GM06990 (cell line): ENCODE data around the gene EDN2.

Source experiments
- DNase-seq: peaks from one replicate; pipeline ENCODE4 v3.0.0-alpha.2; 2011; ENCODE audit not compliant: insufficient read length; ENCODE audit errors: extremely low read depth
- H3K27me3 ChIP-seq: replicated peaks from 2 replicates; pipeline ENCODE4 v1.6.0; 2011; ENCODE audit warnings: low read length; ENCODE audit not compliant: control insufficient read depth, insufficient read depth
- H3K36me3 ChIP-seq: 2 replicates; pipeline ENCODE4 v1.5.1; 2011; ENCODE audit warnings: low read length; ENCODE audit not compliant: control insufficient read depth, insufficient read depth
- H3K4me3 ChIP-seq: replicated peaks from 2 replicates; pipeline ENCODE4 v1.5.1; 2011; ENCODE audit warnings: low read depth, mild to moderate bottlenecking, control low read depth, low read length
- TF ChIP-seq, protein P1 (sequence below): IDR thresholded peaks from 2 replicates; pipeline ENCODE4 v1.5.1; 2011; ENCODE audit warnings: low read length, control low read depth, mild to moderate bottlenecking, inconsistent platforms; ENCODE audit not compliant: insufficient read depth, poor library complexity, severe bottlenecking

Gene EDN2

GRCh38 chr1:41492341-41492848, 7.9 kb upstream of the EDN2 start:
- Histone ChIP-seq H3K4me3 (no peak overlapping the region), H3K36me3 (no peaks in the 10 kb centered on the region), H3K27me3 (no peaks in the 10 kb centered on the region; the same call in 1 of the 2 replicates)
- no peak for DNase-seq
- TF ChIP-seq, protein P1, sequence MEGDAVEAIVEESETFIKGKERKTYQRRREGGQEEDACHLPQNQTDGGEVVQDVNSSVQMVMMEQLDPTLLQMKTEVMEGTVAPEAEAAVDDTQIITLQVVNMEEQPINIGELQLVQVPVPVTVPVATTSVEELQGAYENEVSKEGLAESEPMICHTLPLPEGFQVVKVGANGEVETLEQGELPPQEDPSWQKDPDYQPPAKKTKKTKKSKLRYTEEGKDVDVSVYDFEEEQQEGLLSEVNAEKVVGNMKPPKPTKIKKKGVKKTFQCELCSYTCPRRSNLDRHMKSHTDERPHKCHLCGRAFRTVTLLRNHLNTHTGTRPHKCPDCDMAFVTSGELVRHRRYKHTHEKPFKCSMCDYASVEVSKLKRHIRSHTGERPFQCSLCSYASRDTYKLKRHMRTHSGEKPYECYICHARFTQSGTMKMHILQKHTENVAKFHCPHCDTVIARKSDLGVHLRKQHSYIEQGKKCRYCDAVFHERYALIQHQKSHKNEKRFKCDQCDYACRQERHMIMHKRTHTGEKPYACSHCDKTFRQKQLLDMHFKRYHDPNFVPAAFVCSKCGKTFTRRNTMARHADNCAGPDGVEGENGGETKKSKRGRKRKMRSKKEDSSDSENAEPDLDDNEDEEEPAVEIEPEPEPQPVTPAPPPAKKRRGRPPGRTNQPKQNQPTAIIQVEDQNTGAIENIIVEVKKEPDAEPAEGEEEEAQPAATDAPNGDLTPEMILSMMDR, result peak; percentile 77

DNA sequence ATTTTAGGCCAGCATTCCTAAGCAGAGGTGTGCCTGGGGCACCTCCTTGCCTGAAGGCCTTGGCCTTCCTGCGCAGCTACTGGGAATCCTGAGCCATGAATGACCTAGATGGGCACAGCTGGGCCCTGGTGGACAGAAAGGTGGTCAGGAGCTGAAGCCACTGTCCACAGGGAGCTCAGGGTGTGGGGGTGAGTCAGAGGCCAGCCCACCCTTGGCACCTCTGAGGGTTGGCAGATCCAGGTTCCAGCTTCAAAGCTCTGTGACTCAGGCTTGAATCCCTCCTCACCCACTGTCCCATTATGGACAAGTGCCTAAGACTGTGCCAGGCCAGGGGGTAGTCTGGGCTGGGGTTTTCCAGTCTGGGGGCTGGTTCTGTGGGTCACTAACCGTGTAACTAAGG, 6.4 kb upstream of the EDN2 start:
- Histone ChIP-seq H3K27me3 (no peaks in the 10 kb centered on the region; the same call in 1 of the 2 replicates), H3K36me3 (no peaks in the 10 kb centered on the region), H3K4me3 (no peak overlapping the region)
- no peak for DNase-seq
- TF ChIP-seq, protein P1, result no peak

DNA sequence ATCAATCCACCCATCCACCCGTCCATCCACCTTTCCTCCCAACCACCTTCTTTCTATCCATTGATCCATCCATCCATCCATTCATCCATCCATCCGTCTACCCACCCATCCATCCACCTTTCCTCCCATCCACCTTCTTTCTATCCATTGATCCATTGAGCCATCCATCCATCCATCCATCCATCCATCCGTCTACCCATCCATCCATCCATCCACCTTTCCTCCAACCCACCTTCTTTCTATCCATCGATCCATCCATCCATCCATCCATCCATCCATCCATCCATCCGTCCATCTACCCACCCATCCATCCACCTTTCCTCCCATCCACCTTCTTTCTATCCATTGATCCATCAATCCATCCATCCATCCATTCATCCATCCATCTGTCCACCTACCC, 5.1 kb upstream of the EDN2 start:
- no peak for DNase-seq
- Histone ChIP-seq H3K4me3 (no peak overlapping the region), H3K27me3 (no peaks in the 10 kb centered on the region), H3K36me3 (no peaks in the 10 kb centered on the region)
- TF ChIP-seq, protein P1, result no peak

GRCh38 chr1:41488040-41488951, 3.8 kb upstream of the EDN2 start:
- DNase-seq, result no peak
- Histone ChIP-seq H3K36me3 (no peaks in the 10 kb centered on the region), H3K27me3 (no peaks in the 10 kb centered on the region), H3K4me3 (no peak overlapping the region)
- TF ChIP-seq, protein P1, result no peak

DNA sequence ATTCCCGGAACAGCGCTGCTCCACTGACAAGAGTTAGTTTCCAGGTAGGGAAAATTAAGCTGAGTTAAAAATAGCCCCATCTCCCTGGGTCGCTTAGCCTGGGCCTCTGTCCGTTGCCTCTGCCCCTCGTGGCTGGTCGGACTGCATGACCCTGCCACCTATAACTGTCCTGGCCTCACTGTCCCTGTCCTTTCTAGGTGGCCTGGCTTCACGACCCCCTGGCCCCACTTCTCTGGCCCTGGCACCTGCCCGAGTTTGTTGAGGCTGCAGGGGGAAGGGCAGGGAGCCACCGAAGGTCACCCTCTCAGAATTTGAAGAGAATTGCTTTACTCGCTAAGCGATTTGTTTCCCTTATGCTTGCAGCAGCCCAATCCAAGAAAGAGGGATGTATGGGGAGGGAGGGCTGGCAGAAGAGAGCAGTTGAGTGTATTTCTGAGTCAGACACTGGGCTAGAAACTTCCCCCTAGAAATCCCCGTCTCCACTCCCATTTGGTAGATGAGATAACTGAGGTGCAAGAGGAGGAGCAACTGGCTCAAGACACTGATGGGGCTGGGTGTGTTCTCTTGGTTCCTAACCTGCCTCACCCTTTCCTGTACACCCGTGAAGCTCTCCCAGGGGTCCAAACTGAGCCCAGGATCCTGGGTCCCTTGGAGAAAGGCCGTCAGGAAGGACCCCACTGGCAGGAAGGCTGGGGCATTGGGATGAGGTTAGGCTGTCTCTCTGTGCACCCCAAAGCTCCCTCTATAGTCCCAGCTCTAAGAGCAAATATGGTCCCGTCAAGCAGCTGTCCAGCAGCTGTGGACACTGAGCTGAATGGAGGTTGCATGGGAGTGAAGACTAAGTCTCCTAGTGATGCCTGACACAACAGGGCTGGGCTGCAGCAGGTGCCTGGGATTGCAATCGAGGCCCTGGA, 2.9 kb upstream of the EDN2 start:
- TF ChIP-seq, protein P1, result no peak
- no peaks in the 10 kb centered on the region for H3K27me3 ChIP-seq
- H3K36me3 ChIP-seq, result no peaks in the 10 kb centered on the region
- peak; percentile 58 for DNase-seq
- peak overlapping the region; percentile 28 for H3K4me3 ChIP-seq
